A549 (cell line): ENCODE results near the gene CABP4. TPM values are rescaled to one million over a fixed set of nuclear protein-coding genes. Genes with fewer than 3 reads are reported as not detected.

Experiments
- ATAC-seq, 2 experiments: fragments of 200-7000 bp in 1 of 2; fragments of >200 bp in 1 of 2; cut with Nextera tagmentation in 1 of 2; cut with Tn5 transposase in 1 of 2; 3 replicates each; pipeline versions ENCODE4 v1.8.0 to v1.9.1; 2018 to 2020; ENCODE audit warnings: mild to moderate bottlenecking in 1 of 2, moderate library complexity in 1 of 2
- CTCF ChIA-PET: fragments of 300-600 bp; sonication (Branson Sonifier 250); formaldehyde crosslinking; extraction: SDS; loops from one replicate; lab custom pipeline; 2021; ENCODE audit warnings: antibody characterized with exemption, inconsistent platforms; lab: Yijun Ruan, JAX
- POLR2A ChIA-PET: fragments of 350-600 bp; formaldehyde crosslinking; extraction: SDS; loops from one replicate; lab custom pipeline; 2021; ENCODE audit warnings: antibody characterized with exemption, inconsistent platforms; lab: Yijun Ruan, JAX
- DNase-seq, 2 experiments: peaks; one replicate each; pipeline versions ENCODE4 v3.0.0 to v3.0.0-alpha.2; 2011 to 2016; ENCODE audit warnings: low read depth in 1 of 2, low spot score in 1 of 2
- FAIRE-seq: peaks from 2 replicates; lab custom pipeline; 2011; peaks lifted over from hg19 to GRCh38; lab: Jason Lieb, UNC
- H3K27ac ChIP-seq, 2 experiments: fragments of >200 bp; sonication (Bioruptor Twin); formaldehyde crosslinking; 3 replicates each; pipeline ENCODE4 v1.5.1; 2016 to 2017
- H3K4me1 ChIP-seq: fragments of >200 bp; sonication (Bioruptor Twin); formaldehyde crosslinking; 3 replicates; pipeline ENCODE4 v1.6.1; 2016
- H3K4me2 ChIP-seq: fragments of >200 bp; sonication (Bioruptor Twin); formaldehyde crosslinking; 3 replicates; pipeline ENCODE4 v1.6.1; 2016
- H3K4me3 ChIP-seq: fragments of >200 bp; sonication (Bioruptor Twin); formaldehyde crosslinking; 3 replicates; pipeline ENCODE4 v1.5.1; 2016
- H3K9me3 ChIP-seq: fragments of >200 bp; sonication (Bioruptor Twin); formaldehyde crosslinking; 3 replicates; pipeline ENCODE4 v1.6.1; 2016
- BHLHE40 ChIP-seq: IDR thresholded peaks from 2 replicates; pipeline ENCODE4 v1.6.1; 2012; ENCODE audit warnings: low read depth, low read length, inconsistent platforms
- CHD4 ChIP-seq: fragments of 200-600 bp; sonication (generic); IDR thresholded peaks from 2 replicates; pipeline ENCODE4 v1.6.1; 2016; ENCODE audit warnings: antibody characterized with exemption, mild to moderate bottlenecking, borderline replicate concordance
- E2F6 ChIP-seq: IDR thresholded peaks from 2 replicates; pipeline ENCODE4 v1.6.1; 2012; ENCODE audit warnings: low read depth, borderline replicate concordance
- EP300 ChIP-seq, 2 experiments: fragments of >200 bp; sonication (Bioruptor Twin); formaldehyde crosslinking; IDR thresholded peaks; 2 replicates in 1 of 2; 3 replicates in 1 of 2; pipeline ENCODE4 v1.6.1; 2016 to 2017
- FOSL2 ChIP-seq, 2 experiments: fragments of 450-650 bp in 1 of 2; fragments of >200 bp in 1 of 2; sonication (Bioruptor Twin) in 1 of 2; formaldehyde crosslinking; IDR thresholded peaks; 2 replicates each; pipeline versions ENCODE4 v1.5.0 to v1.6.1; 2016 to 2020; ENCODE audit warnings: mild to moderate bottlenecking in 1 of 2, moderate library complexity in 1 of 2
- HEYL ChIP-seq: fragments of 250-450 bp; sonication (Bioruptor Pico); IDR thresholded peaks from 2 replicates; pipeline ENCODE4 v1.8.0; 2021; ENCODE audit warnings: mild to moderate bottlenecking, moderate library complexity
- HOXA7 ChIP-seq: fragments of 250-450 bp; sonication (Bioruptor Pico); IDR thresholded peaks from 2 replicates; pipeline ENCODE4 v1.5.0; 2020; ENCODE audit warnings: mild to moderate bottlenecking, moderate library complexity
- HOXB5 ChIP-seq: fragments of 250-450 bp; sonication (Bioruptor Pico); IDR thresholded peaks from 2 replicates; pipeline ENCODE4 v1.5.0; 2020; ENCODE audit warnings: mild to moderate bottlenecking, moderate library complexity
- KDM1A ChIP-seq: fragments of 200-600 bp; sonication (generic); IDR thresholded peaks from 2 replicates; pipeline ENCODE4 v1.6.1; 2016; ENCODE audit warnings: low read depth, mild to moderate bottlenecking
- NFE2L2 ChIP-seq: fragments of 150-350 bp; conservative IDR thresholded peaks from 2 replicates; pipeline ENCODE4 v1.6.1; 2014; ENCODE audit warnings: low read length
- PBX3 ChIP-seq: IDR thresholded peaks from 2 replicates; pipeline ENCODE4 v1.6.1; 2012
- POLR2A ChIP-seq: IDR thresholded peaks from 2 replicates; pipeline ENCODE4 v1.6.1; 2012; ENCODE audit warnings: mild to moderate bottlenecking, low read length
- RARB ChIP-seq: fragments of 250-450 bp; sonication (Bioruptor Pico); IDR thresholded peaks from 2 replicates; pipeline ENCODE4 v1.8.0; 2021; ENCODE audit warnings: mild to moderate bottlenecking, moderate library complexity
- RNF2 ChIP-seq: fragments of 200-600 bp; sonication (generic); IDR thresholded peaks from 2 replicates; pipeline ENCODE4 v1.6.1; 2016; ENCODE audit warnings: low read depth, mild to moderate bottlenecking, antibody characterized with exemption, moderate library complexity, borderline replicate concordance
- TP53 ChIP-seq: fragments of 250-450 bp; sonication (Bioruptor Pico); IDR thresholded peaks from 2 replicates; pipeline ENCODE4 v1.5.0; 2021; ENCODE audit warnings: mild to moderate bottlenecking, moderate library complexity
- USF2 ChIP-seq: fragments of 450-650 bp; IDR thresholded peaks from 2 replicates; pipeline ENCODE4 v1.6.1; 2014; ENCODE audit warnings: antibody characterized with exemption
- ZC3H11A ChIP-seq: fragments of 450-650 bp; IDR thresholded peaks from 2 replicates; pipeline ENCODE4 v1.6.1; 2014; ENCODE audit warnings: antibody characterized with exemption, mild to moderate bottlenecking
- ZNF302 ChIP-seq: fragments of 250-450 bp; sonication (Bioruptor Pico); IDR thresholded peaks from 2 replicates; pipeline ENCODE4 v1.9.0; 2021; ENCODE audit warnings: inconsistent platforms, mild to moderate bottlenecking, moderate library complexity
- WGBS: methylation state at CpG from one replicate; pipeline ENCODE4 v1.1.6; 2017; ENCODE audit errors: missing lambda C conversion rate; 5-methylcytosine and 5-hydroxymethylcytosine counted together
- polyA plus RNA-seq, 4 experiments: library from polyadenylated mRNA; depleted of rRNA in 3 of 4; stranded (reverse); fragments of >200 nt; fragmentation: RNase III in 1 of 4; extraction: RNeasy Plus Mini Kit Qiagen cat#74134 plus additional on column Dnase treatment in 1 of 4; gene quantifications; 2 replicates in 3 of 4; 3 replicates in 1 of 4; pipeline ENCODE4 v1.2.3, GENCODE V29; 2011 to 2017
- TF ChIP-seq, protein P1 (sequence below): fragments of 250-450 bp; sonication (Bioruptor Pico); IDR thresholded peaks from 2 replicates; pipeline ENCODE4 v1.5.0; 2021; ENCODE audit warnings: mild to moderate bottlenecking, moderate library complexity, borderline replicate concordance

The CABP4 gene
- polyA plus RNA-seq, 2 of the 4 experiments (the other 2 are of a cell fraction), result not detected

- H3K27ac ChIP-seq, result no peak overlapping the region
- CTCF ChIA-PET, result interaction anchor here (0.8 to 1.6 kb wide), 3 partner anchors 10 to 107 kb away, joined by 3 read pairs; no protein-coding TSS in a partner anchor
- FAIRE-seq (no peak), DNase-seq (no peak), ATAC-seq (no peak)
- H3K4me1 ChIP-seq, result peaks cover 24% of the 10 kb centered on the region
- no peak overlapping the region for H3K4me3 ChIP-seq
- POLR2A ChIA-PET, result interaction anchor here (1.2 kb wide), 1 partner anchor 100 kb away, joined by 4 read pairs; the partner anchor contains the start of gene PPP1CA
- WGBS, result 97% methylated on average over 18 of the region's 18 CpGs
- H3K4me2 ChIP-seq, result no peak overlapping the region
- no peaks in the 10 kb centered on the region for H3K9me3 ChIP-seq
- no peak for TF ChIP-seq CHD4
- no peak for TF ChIP-seq TP53 (CRISPR knock-in tag)
- no peak for TF ChIP-seq ZNF302 (CRISPR knock-in tag)
- TF ChIP-seq ZC3H11A, result no peak
- no peak for TF ChIP-seq RNF2
- TF ChIP-seq POLR2A, result no peak
- TF ChIP-seq RARB, result no peak
- no peak for TF ChIP-seq NFE2L2
- no peak for TF ChIP-seq HOXA7 (CRISPR knock-in tag)
These were observed 46.7 kb downstream of the CABP4 start for GRCh38 chr11:67501854-67502253.

- CTCF ChIA-PET, result interaction anchor here (0.7 to 1.6 kb wide), 3 partner anchors 33 to 120 kb away, joined by 3 to 4 read pairs (median 3); partner anchors contain the start of gene TMEM134
- POLR2A ChIA-PET, result no interaction called here
- H3K4me2 ChIP-seq, result no peak overlapping the region
- ATAC-seq (no peak), FAIRE-seq (no peak), DNase-seq (no peak)
- no peaks in the 10 kb centered on the region for H3K9me3 ChIP-seq
- WGBS, result 95% methylated on average over 15 of the region's 18 CpGs
- H3K27ac ChIP-seq, result no peak overlapping the region
- TF ChIP-seq HOXA7 (CRISPR knock-in tag) (no peak), HEYL (no peak), KDM1A (no peak), ZNF302 (CRISPR knock-in tag) (no peak), FOSL2 (IDR thresholded peaks at IDR 0.05) (no peak), FOSL2 (CRISPR knock-in tag; IDR thresholded peaks at IDR 0.05) (no peak), BHLHE40 (no peak), TP53 (CRISPR knock-in tag) (no peak), EP300 (IDR thresholded peaks at IDR 0.05) (no peak), RARB (no peak), PBX3 (no peak), E2F6 (no peak), HOXB5 (CRISPR knock-in tag) (no peak), USF2 (no peak)
- TF ChIP-seq, protein P1, sequence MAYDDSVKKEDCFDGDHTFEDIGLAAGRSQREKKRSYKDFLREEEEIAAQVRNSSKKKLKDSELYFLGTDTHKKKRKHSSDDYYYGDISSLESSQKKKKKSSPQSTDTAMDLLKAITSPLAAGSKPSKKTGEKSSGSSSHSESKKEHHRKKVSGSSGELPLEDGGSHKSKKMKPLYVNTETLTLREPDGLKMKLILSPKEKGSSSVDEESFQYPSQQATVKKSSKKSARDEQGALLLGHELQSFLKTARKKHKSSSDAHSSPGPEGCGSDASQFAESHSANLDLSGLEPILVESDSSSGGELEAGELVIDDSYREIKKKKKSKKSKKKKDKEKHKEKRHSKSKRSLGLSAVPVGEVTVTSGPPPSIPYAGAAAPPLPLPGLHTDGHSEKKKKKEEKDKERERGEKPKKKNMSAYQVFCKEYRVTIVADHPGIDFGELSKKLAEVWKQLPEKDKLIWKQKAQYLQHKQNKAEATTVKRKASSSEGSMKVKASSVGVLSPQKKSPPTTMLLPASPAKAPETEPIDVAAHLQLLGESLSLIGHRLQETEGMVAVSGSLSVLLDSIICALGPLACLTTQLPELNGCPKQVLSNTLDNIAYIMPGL (CRISPR knock-in tag), result no peak
- H3K4me1 ChIP-seq, result peaks cover 29% of the 10 kb centered on the region
- no peak overlapping the region for H3K4me3 ChIP-seq
These were observed 47.3 kb downstream of the CABP4 start for GRCh38 chr11:67502328-67502979.
